Esophagus muscularis mucosa (tissue), 4 donors: Measurements from ENCODE around the gene FASTKD3. TPM values are rescaled to one million over a fixed set of nuclear protein-coding genes. Genes with fewer than 3 reads are reported as not detected.
"Not testable (repeated sequence)": the region's sequence is repeated elsewhere in the genome, so short reads cannot be mapped to it uniquely, and the experiment has no call there.

Experiments
- DNase-seq: peaks from one replicate; pipeline ENCODE4 v3.0.0-alpha.2; 2017; ENCODE audit errors: extremely low spot score
- H3K27ac ChIP-seq, 4 donors: fragments of 200-600 bp; sonication (generic); replicated peaks in 1 of 4; 1 replicate in 3 of 4; 2 replicates in 1 of 4; pipeline ENCODE4 v1.5.1; 2016 to 2019; ENCODE audit warnings: mild to moderate bottlenecking in 1 of 4
- H3K27me3 ChIP-seq, 4 donors: fragments of 200-600 bp; sonication (generic); one replicate each; pipeline versions ENCODE4 v1.5.1 to v1.6.0; 2016 to 2019
- H3K36me3 ChIP-seq, 4 donors: fragments of 200-600 bp; sonication (generic); one replicate each; pipeline ENCODE4 v1.5.1; 2016 to 2019
- H3K4me1 ChIP-seq, 4 donors: fragments of 200-600 bp; sonication (generic); one replicate each; pipeline ENCODE4 v1.5.1; 2016 to 2019
- H3K4me3 ChIP-seq, 4 donors: fragments of 200-600 bp; sonication (generic); 1 replicate in 2 of 4; 2 replicates in 2 of 4; pipeline ENCODE4 v1.5.1; 2016 to 2019; ENCODE audit warnings: mild to moderate bottlenecking in 4 of 4, moderate library complexity in 1 of 4
- H3K9me3 ChIP-seq, 4 donors: fragments of 200-600 bp; sonication (generic); 1 replicate in 3 of 4; 2 replicates in 1 of 4; pipeline ENCODE4 v1.5.1; 2016 to 2019
- EP300 ChIP-seq: sonication (generic); formaldehyde crosslinking; IDR thresholded peaks from one replicate; pipeline ENCODE4 v1.6.1; 2017; ENCODE audit warnings: antibody characterized with exemption
- POLR2A ChIP-seq: fragments of 450-650 bp; IDR thresholded peaks from one replicate; pipeline ENCODE4 v1.6.1; 2017; ENCODE audit warnings: antibody characterized with exemption, moderate library complexity, mild to moderate bottlenecking, low read depth
- POLR2AphosphoS5 ChIP-seq, 2 donors: sonication (generic); formaldehyde crosslinking; IDR thresholded peaks; one replicate each; pipeline ENCODE4 v1.6.1; 2017; ENCODE audit warnings: antibody characterized with exemption in 2 of 2
- WGBS: methylation state at CpG from one replicate; pipeline ENCODE4 v1.1.5; 2018; 5-methylcytosine and 5-hydroxymethylcytosine counted together
- intact Hi-C: fragments of 100-400 bp; cut with DNase I; formaldehyde crosslinking; loops from one replicate; pipeline ENCODE4 v1.15.1; 2023
- total RNA-seq, 4 donors: library from RNA; depleted of rRNA; stranded (reverse); fragments of >200 nt; gene quantifications; one replicate each; pipeline versions ENCODE4 v1.1.0 to v1.2.1, GENCODE V29; 2016
- TF ChIP-seq, protein P1 (sequence below), 3 experiments: fragments of 200-600 bp in 2 of 3; fragments of 450-650 bp in 1 of 3; sonication (generic) in 2 of 3; IDR thresholded peaks; one replicate each; pipeline ENCODE4 v1.5.1; 2017 to 2019; ENCODE audit warnings: antibody characterized with exemption in 3 of 3, mild to moderate bottlenecking in 2 of 3, moderate library complexity in 1 of 3

Gene FASTKD3, protein sequence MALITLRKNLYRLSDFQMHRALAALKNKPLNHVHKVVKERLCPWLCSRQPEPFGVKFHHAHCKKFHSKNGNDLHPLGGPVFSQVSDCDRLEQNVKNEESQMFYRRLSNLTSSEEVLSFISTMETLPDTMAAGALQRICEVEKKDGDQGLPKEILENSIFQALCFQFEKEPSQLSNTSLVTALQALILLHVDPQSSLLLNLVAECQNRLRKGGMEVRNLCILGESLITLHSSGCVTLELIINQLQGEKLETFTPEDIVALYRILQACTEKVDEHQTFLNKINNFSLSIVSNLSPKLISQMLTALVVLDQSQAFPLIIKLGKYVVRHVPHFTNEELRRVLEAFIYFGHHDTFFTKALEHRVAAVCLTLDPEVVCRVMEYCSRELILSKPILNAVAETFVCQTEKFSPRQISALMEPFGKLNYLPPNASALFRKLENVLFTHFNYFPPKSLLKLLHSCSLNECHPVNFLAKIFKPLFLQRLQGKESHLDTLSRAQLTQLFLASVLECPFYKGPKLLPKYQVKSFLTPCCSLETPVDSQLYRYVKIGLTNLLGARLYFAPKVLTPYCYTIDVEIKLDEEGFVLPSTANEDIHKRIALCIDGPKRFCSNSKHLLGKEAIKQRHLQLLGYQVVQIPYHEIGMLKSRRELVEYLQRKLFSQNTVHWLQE
- total RNA-seq, result 10 to 100 TPM in 1 of 4 donors, 1 to 10 TPM in 3; 7.4 to 13.3 (median 8.2) TPM

DNA sequence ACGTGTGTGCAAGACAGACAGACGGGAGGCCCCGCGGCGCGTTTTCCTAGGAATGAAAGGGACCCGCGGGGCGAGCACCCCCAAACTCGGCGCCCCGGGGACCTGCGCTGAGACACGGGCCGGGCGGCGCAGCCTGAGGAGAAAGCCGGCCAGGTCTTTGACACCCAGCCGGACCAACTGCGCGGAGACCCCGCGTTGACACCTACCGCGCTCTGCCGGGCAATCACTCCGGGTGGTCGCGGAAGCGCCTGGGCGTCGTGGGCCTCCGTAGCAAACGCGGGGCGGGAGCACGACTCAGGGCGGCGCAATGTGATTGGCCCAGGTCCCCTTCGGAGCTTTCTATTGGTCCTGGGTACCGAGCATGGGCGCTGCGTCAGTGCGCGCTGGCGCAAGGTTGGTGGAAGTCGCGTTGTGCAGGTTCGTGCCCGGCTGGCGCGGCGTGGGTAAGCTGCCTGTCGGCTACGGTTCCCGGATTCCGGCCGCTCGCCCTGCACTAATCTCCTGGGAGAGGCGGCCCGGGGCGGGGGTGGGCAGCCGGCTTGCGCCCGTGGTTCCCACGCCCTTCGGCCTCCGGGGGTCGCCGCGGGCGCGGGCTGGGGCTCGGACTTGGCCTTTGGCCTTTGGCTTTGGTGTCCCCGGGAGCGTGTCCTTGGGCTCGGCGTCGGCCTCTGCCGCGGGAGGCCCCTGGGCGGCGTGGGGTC is at the start of gene FASTKD3, which contains the start of gene MTRR:
Gene FASTKD3, minus strand, starts transcription at position 259 of the 701 bp plus-strand sequence. CDS start 948 bp downstream, outside the sequence.
Gene MTRR, plus strand, starts transcription at position 376 of the 701 bp plus-strand sequence. CDS start 1,647 bp downstream, outside the sequence.
- no peak for TF ChIP-seq EP300
- TF ChIP-seq, protein P1, sequence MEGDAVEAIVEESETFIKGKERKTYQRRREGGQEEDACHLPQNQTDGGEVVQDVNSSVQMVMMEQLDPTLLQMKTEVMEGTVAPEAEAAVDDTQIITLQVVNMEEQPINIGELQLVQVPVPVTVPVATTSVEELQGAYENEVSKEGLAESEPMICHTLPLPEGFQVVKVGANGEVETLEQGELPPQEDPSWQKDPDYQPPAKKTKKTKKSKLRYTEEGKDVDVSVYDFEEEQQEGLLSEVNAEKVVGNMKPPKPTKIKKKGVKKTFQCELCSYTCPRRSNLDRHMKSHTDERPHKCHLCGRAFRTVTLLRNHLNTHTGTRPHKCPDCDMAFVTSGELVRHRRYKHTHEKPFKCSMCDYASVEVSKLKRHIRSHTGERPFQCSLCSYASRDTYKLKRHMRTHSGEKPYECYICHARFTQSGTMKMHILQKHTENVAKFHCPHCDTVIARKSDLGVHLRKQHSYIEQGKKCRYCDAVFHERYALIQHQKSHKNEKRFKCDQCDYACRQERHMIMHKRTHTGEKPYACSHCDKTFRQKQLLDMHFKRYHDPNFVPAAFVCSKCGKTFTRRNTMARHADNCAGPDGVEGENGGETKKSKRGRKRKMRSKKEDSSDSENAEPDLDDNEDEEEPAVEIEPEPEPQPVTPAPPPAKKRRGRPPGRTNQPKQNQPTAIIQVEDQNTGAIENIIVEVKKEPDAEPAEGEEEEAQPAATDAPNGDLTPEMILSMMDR (IDR thresholded peaks at IDR 0.05), result no peak
- TF ChIP-seq POLR2A, result peak; percentile 32
- TF ChIP-seq POLR2AphosphoS5 (IDR thresholded peaks at IDR 0.05), result peak; percentile 87 to 90
- Histone ChIP-seq H3K9me3 (no peaks in the 10 kb centered on the region), H3K27ac (peak within 1 kb of the TSS; percentile 81 to 90 (median 88)), H3K27me3 (no peaks in the 10 kb centered on the region), H3K36me3 (peaks cover 0 to 29% (median 11%) of the 10 kb centered on the region in 4 donors), H3K4me3 (peak within 1 kb of the TSS; percentile 76 to 98 (median 90)), H3K4me1 (peaks cover 19 to 50% (median 35%) of the 10 kb centered on the region in 4 donors)
- 3% methylated on average over 15 of the region's 83 CpGs for WGBS
- intact Hi-C loops, result no loop called here
- DNase-seq, result peak; percentile 97

DNA sequence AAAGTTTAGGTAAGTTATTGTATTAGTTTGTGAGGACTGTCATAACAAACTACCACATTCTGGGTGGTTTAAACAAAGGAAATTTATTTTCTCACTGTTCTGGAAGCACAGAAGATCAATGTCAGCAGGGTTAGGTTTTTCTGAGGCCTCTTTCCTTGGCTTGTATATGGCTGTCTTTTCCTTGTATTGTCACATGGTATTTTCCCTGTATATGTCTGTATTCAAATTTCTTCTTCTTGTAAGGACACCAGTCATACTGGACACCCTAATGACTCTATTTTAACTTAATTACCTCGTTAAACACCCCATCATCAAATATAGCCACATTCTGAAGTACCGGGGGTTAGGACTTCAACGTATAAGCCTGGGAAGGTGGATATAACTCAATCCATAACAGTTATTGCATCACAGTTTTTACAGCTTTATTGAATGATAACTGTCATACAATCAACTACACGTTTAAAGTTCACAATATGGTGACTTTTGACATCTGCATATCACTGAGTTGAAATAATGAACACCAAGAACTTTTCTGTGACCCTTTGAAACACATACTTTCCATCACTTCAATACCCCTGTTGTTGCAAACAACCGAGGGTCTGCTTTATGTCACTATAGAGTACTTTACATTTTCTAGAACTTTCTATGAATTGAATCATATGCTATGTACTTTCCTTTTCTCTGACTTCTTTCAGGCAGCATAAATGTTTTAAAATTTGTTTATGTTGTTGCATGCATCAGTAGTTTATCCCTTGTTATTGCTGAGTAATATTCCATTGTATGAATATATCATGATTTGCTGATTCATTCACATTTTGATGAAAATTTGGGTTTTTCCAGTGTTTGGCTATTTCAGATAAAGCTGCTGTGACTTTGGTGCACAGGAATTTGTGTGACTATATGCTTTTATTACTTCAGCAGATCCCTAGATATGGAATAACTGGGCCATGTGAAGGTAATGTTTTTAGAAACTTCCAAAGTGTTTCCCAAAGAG is 48.6 kb upstream of the FASTKD3 start:
- intact Hi-C loops, result no loop called here
- TF ChIP-seq, protein P1 (IDR thresholded peaks at IDR 0.05), result no peak
- no peak for TF ChIP-seq POLR2A
- no peak for TF ChIP-seq POLR2AphosphoS5 (IDR thresholded peaks at IDR 0.05)
- TF ChIP-seq EP300, result no peak
- DNase-seq, result no peak
- Histone ChIP-seq H3K4me3 (no peak overlapping the region), H3K27ac (no peak overlapping the region), H3K9me3 (peaks cover 0 to 6% (median 3%) of the 10 kb centered on the region in 4 donors), H3K27me3 (no peaks in the 10 kb centered on the region), H3K4me1 (no peaks in the 10 kb centered on the region), H3K36me3 (no peaks in the 10 kb centered on the region)
- 71% methylated on average over 5 of the region's 5 CpGs for WGBS

DNA sequence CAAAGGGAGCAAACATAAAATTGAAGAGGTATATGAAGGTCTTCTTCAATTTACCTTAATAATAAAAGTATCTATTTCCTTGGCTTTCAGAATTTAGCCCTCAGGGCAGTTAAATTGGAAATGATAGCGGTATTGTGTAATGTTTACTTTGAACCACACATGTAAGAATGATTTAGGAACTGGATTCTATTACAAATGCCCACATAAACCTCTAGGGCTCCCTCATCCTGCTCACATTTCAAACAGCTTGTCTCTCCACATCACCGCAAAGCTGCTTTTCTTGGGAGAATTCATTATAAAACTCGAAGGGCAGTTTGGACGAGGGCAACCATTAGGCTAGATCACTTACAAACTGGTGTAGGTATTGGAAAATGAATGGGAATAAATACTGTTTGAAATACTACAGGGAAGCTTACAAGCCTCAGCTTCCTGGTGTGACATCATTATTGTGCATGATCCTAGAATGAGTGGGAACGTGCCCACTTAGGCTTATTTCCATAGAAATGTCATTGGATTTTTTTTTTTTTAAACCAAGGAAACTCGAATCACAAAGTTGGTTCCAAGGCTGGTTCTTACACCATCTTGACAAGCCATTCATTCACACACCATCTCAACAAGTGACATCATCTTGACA is 47.5 kb upstream of the FASTKD3 start:
- WGBS, result 76% methylated on average over 6 of the region's 6 CpGs

DNA sequence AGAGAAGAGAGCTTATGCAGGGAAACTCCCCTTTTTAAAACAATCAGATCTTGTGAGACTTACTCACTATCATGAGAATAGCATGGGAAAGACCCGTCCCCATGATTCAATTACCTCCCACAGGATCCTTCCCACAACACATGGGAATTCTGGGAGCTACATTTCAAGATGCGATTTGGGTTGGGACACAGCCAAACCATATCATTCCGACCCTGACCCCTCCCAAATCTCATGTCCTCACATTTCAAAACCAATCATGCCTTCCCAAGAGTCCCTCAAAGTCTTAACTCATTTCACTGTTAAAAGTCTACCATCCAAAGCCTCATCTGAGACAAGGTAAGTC is 42.6 kb upstream of the FASTKD3 start:
- 90% methylated on average over 3 of the region's 3 CpGs for WGBS
- Histone ChIP-seq H3K9me3 (peaks cover 0 to 26% (median 10%) of the 10 kb centered on the region in 4 donors), H3K36me3 (peaks cover 0 to 16% (median 6%) of the 10 kb centered on the region in 4 donors)
- intact Hi-C loops, H3K4me1 ChIP-seq, H3K27me3 ChIP-seq, DNase-seq, H3K4me3 ChIP-seq, H3K27ac ChIP-seq: not testable (repeated sequence)

More for the DNA sequence above, 47.5 kb upstream of the FASTKD3 start:
- H3K4me1 ChIP-seq, result no peaks in the 10 kb centered on the region
- H3K4me3 ChIP-seq, result no peak overlapping the region
- no peak for DNase-seq
- intact Hi-C loops, result no loop called here
- peaks cover 0 to 12% (median 5%) of the 10 kb centered on the region in 4 donors for H3K9me3 ChIP-seq
- no peak overlapping the region for H3K27ac ChIP-seq
- H3K27me3 ChIP-seq, result no peaks in the 10 kb centered on the region
- peaks cover 0 to 5% (median 0%) of the 10 kb centered on the region in 4 donors for H3K36me3 ChIP-seq
- no peak for TF ChIP-seq POLR2A
- TF ChIP-seq, protein P1 (IDR thresholded peaks at IDR 0.05), result no peak
- TF ChIP-seq EP300, result no peak
- no peak for TF ChIP-seq POLR2AphosphoS5 (IDR thresholded peaks at IDR 0.05)
